Cardiac fibroblast (primary cell): ENCODE measurements around the gene SLIT3.

ENCODE experiments used
- DNase-seq, 2 donors: peaks; one replicate each; pipeline versions ENCODE4 v3.0.0 to v3.0.0-alpha.2; 2010; ENCODE audit warnings: low read depth in 2 of 2
- H3K4me3 ChIP-seq, 2 donors: replicated peaks in 1 of 2; 1 replicate in 1 of 2; 2 replicates in 1 of 2; pipeline ENCODE4 v1.5.1; 2011; ENCODE audit warnings: low read depth in 2 of 2, low read length in 2 of 2, mild to moderate bottlenecking in 2 of 2, moderate library complexity in 1 of 2
- TF ChIP-seq, protein P1 (sequence below): IDR thresholded peaks from one replicate; pipeline ENCODE4 v1.5.1; 2011; ENCODE audit warnings: low read depth, mild to moderate bottlenecking, low read length, inconsistent platforms

The SLIT3 gene

DNA sequence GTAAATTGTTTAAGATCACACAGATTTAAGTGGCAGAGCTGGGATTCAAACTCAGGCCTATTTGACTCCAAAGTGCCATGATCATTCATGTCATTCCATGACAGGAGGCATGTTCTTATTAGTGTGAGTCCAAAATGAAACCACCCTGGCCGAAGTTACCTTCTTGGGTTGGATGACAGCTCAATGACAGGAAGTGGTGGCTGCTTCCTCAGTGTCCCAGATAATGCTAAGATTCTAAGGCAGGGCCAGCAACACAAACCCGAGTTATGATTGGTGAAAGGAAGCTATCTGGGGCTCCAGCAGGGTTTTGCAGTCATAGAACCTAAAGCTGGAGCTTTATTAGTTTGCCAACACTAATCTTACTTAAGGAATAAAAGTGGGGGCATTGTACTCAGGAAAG, 340.4 kb downstream of the SLIT3 start:
- no peak for DNase-seq
- TF ChIP-seq, protein P1, sequence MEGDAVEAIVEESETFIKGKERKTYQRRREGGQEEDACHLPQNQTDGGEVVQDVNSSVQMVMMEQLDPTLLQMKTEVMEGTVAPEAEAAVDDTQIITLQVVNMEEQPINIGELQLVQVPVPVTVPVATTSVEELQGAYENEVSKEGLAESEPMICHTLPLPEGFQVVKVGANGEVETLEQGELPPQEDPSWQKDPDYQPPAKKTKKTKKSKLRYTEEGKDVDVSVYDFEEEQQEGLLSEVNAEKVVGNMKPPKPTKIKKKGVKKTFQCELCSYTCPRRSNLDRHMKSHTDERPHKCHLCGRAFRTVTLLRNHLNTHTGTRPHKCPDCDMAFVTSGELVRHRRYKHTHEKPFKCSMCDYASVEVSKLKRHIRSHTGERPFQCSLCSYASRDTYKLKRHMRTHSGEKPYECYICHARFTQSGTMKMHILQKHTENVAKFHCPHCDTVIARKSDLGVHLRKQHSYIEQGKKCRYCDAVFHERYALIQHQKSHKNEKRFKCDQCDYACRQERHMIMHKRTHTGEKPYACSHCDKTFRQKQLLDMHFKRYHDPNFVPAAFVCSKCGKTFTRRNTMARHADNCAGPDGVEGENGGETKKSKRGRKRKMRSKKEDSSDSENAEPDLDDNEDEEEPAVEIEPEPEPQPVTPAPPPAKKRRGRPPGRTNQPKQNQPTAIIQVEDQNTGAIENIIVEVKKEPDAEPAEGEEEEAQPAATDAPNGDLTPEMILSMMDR = no peak
- no peak overlapping the region for H3K4me3 ChIP-seq

GRCh38 chr5:168953351-168953750, 347.6 kb downstream of the SLIT3 start:
- H3K4me3 ChIP-seq = no peak overlapping the region
- TF ChIP-seq, protein P1 = no peak
- no peak for DNase-seq

DNA sequence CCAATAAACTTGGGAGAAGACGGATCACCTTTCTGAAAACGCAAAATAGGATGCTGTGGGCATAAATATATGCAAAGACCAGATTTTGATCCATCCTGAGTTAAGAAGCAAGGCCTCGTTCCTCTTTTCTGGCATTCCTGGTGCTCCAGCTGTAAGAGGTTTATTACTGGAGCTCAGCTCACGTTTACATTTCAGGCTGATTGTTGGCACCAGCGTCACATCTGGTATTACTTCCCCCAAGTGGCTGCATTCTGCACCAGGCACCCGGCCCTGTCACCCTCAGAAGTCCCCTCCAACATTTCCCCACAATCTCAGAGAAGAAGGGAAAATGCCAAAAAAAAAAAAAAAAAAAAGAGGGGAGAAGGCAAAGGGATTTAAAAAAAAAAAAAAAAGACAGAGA, 348.7 kb downstream of the SLIT3 start:
- DNase-seq = no peak
- TF ChIP-seq, protein P1 = no peak
- H3K4me3 ChIP-seq = no peak overlapping the region

DNA sequence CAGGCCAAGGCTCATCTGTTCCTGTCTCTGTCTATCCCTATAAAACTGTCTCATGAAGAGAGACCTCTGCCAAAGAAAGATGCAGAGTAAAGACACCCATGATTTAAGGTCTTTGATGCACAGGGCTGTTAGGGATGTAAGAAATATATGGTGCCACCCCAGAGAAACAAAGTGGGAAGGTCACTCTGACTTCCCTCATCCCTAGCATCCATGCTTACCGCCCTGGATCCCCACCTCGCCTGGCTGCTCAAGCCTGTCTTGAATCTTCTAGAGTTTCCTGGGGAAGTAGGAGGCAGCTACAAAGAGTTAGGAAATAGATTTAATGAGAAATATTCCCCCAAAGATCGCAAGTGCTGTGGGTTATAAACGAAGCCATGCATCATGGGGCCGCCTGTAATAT, 349.2 kb downstream of the SLIT3 start:
- DNase-seq = no peak
- TF ChIP-seq, protein P1 = no peak
- no peak overlapping the region for H3K4me3 ChIP-seq

DNA sequence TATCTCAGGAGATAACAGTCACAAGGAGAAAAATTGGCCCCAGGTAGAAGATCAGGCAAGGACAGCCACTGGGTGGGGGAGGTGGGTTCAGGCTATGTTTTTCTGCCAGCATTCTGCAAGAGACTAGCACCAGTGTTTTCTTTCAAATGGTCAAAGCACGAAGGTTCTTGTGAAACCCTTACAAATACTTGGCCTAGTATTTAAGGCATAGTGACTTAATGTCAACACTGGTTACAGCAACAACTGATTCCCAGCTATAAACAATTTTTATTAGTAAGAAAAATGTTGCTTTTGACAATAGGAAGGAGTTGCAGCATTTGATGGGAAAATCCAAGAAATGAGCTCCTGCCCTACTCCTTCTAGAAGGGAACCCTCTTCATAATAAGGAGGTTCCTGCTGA, 349.6 kb downstream of the SLIT3 start:
- no peak overlapping the region for H3K4me3 ChIP-seq
- TF ChIP-seq, protein P1 = no peak
- peak in 1 of 2 donors; percentile 57 for DNase-seq

DNA sequence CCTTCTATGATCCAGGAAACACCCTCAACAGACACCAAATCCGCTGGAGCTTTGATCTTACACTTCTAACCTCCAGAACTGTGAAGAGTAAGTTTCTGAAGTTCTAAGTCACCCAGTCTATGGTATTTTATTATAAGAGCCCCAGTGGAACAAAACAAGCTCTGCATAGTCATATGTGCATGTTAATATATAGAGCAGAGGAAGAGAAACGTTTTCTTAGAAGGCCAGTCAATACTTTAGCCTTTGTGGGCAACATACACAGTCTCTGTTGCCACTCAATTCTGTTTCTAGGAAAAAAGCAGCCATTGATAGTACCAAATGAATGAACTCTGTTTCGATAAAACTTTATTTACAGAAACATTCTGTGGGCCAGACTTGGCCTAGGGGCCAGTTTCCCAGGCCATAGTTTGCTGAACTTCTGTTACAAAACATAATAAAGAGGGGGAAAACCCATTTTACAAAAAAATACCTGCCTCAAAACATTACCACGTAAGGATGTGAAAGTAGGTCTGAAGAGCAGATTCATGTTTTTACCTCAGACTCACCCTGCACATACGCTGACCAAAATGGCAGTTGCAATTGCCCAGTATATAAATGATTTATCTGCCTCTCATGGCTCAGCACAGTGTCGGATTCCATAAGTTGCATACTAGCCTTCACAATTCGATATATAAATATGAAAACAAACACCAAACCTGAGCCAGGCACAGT, 350.5 kb downstream of the SLIT3 start:
- no peak for DNase-seq
- no peak overlapping the region for H3K4me3 ChIP-seq
- TF ChIP-seq, protein P1 = no peak

DNA sequence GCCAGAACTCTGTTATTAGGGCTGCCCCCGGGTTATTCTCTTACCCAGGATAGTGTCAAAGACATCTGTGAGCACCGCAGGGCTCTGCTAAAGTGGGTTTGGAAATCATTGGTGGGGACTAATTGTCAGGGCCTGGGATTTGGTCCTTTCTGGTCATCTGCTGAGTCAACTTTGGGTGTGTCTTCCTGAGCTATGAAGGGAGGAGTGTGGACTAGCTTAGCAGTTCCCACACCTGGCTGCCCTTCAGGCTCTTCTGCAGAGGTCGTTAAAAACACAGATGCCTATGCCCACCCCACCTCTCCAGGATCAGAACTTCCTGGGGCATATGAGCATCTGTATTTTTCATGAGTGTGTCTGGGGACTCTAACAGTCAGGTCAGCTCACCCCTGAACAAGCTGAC, 352.2 kb downstream of the SLIT3 start:
- DNase-seq = no peak
- no peak overlapping the region for H3K4me3 ChIP-seq
- TF ChIP-seq, protein P1 = no peak
